Bone marrow (tissue), 2 donors: Measurements from ENCODE around the gene WNK4.

Experiments used
- DNase-seq, 2 donors: peaks; one replicate each; lab custom pipeline; 2025; lab: John Stamatoyannopoulos, UW

WNK4 gene

GRCh38 chr17:42772945-42773289, 7.5 kb upstream of the WNK4 start:
- DNase-seq, result no peak

- peak; percentile 20 to 86 for DNase-seq
Measured at GRCh38 chr17:42773290-42774035, 6.9 kb upstream of the WNK4 start, which contains the start of gene VPS25. Gene VPS25, plus strand, starts transcription at chr17:42773449. Its CDS starts 27 bp downstream, at chr17:42773476.

- DNase-seq, result no peak
Measured at GRCh38 chr17:42774066-42774745, 6.2 kb upstream of the WNK4 start.

GRCh38 chr17:42775534-42776098, 4.8 kb upstream of the WNK4 start:
- DNase-seq, result no peak

GRCh38 chr17:42778570-42778969, 1.8 kb upstream of the WNK4 start:
- no peak for DNase-seq

GRCh38 chr17:42779304-42779935, 990 bp upstream of the WNK4 start:
- no peak for DNase-seq

GRCh38 chr17:42780851-42781638, 635 bp downstream of the WNK4 start:
- no peak for DNase-seq

- DNase-seq, result no peak
Measured at GRCh38 chr17:42781639-42782165, 1.3 kb downstream of the WNK4 start.

GRCh38 chr17:42782166-42783061, 2.0 kb downstream of the WNK4 start:
- DNase-seq, result no peak

GRCh38 chr17:42783062-42783790, 2.8 kb downstream of the WNK4 start:
- DNase-seq, result no peak

GRCh38 chr17:42783791-42784138, 3.4 kb downstream of the WNK4 start:
- DNase-seq, result no peak

GRCh38 chr17:42784409-42784808, 4.0 kb downstream of the WNK4 start:
- DNase-seq, result no peak

GRCh38 chr17:42784811-42785592, 4.6 kb downstream of the WNK4 start:
- no peak for DNase-seq

GRCh38 chr17:42787266-42787665, 6.9 kb downstream of the WNK4 start:
- no peak for DNase-seq

GRCh38 chr17:42791948-42792347, 11.5 kb downstream of the WNK4 start:
- no peak for DNase-seq

GRCh38 chr17:42792545-42792944, 12.1 kb downstream of the WNK4 start:
- DNase-seq, result no peak

GRCh38 chr17:42795061-42795460, 14.7 kb downstream of the WNK4 start:
- DNase-seq, result no peak

GRCh38 chr17:42795465-42795864, 15.1 kb downstream of the WNK4 start:
- no peak for DNase-seq

GRCh38 chr17:42796066-42796758, 15.8 kb downstream of the WNK4 start:
- no peak for DNase-seq
